GM18868 (cell line): ENCODE measurements around the gene CNTNAP2.
"Not testable (repeated sequence)": the region's sequence is repeated elsewhere in the genome, so short reads cannot be mapped to it uniquely, and the experiment has no call there.

Experiments
- ATAC-seq: cut with Tn5 transposase; IDR thresholded peaks from one replicate; pipeline ENCODE4 v1.9.1; 2021; ENCODE audit warnings: mild to moderate bottlenecking, moderate library complexity; ENCODE audit not compliant: unreplicated experiment

CNTNAP2 gene

GRCh38 chr7:148391591-148391990, 2275.0 kb downstream of the CNTNAP2 start:
- ATAC-seq = no peak

- no peak for ATAC-seq
These were observed 2278.0 kb downstream of the CNTNAP2 start for GRCh38 chr7:148394582-148394981.

GRCh38 chr7:148395352-148395811, 2278.8 kb downstream of the CNTNAP2 start:
- ATAC-seq = no peak

- no peak for ATAC-seq
These were observed 2279.6 kb downstream of the CNTNAP2 start for GRCh38 chr7:148395990-148396716.

GRCh38 chr7:148397056-148397455, 2280.5 kb downstream of the CNTNAP2 start:
- no peak for ATAC-seq

- ATAC-seq = no peak
These were observed 2280.9 kb downstream of the CNTNAP2 start for GRCh38 chr7:148397551-148397950.

- no peak for ATAC-seq
These were observed 2281.4 kb downstream of the CNTNAP2 start for GRCh38 chr7:148397985-148398384.

GRCh38 chr7:148398844-148399365, 2282.3 kb downstream of the CNTNAP2 start:
- peak; percentile 97 for ATAC-seq

GRCh38 chr7:148400101-148400500, 2283.5 kb downstream of the CNTNAP2 start:
- ATAC-seq = no peak

- ATAC-seq = no peak
These were observed 2285.6 kb downstream of the CNTNAP2 start for GRCh38 chr7:148402159-148402558.

- ATAC-seq = no peak
These were observed 2286.9 kb downstream of the CNTNAP2 start for GRCh38 chr7:148403466-148403993.

- no peak for ATAC-seq
These were observed 2291.7 kb downstream of the CNTNAP2 start for GRCh38 chr7:148408307-148408706.

- no peak for ATAC-seq
These were observed 2294.3 kb downstream of the CNTNAP2 start for GRCh38 chr7:148410905-148411304.

GRCh38 chr7:148412691-148413090, 2296.1 kb downstream of the CNTNAP2 start:
- no peak for ATAC-seq

GRCh38 chr7:148419856-148420832, 2303.5 kb downstream of the CNTNAP2 start:
- ATAC-seq = peak; percentile 94

GRCh38 chr7:148422030-148422429, 2305.4 kb downstream of the CNTNAP2 start:
- no peak for ATAC-seq

- ATAC-seq = not testable (repeated sequence)
These were observed 2309.8 kb downstream of the CNTNAP2 start for GRCh38 chr7:148426393-148426792.

- not testable (repeated sequence) for ATAC-seq
These were observed 2314.1 kb downstream of the CNTNAP2 start for GRCh38 chr7:148430690-148431089.

- no peak for ATAC-seq
These were observed 2317.1 kb downstream of the CNTNAP2 start for GRCh38 chr7:148433521-148434180.

GRCh38 chr7:148434181-148434757, 2317.7 kb downstream of the CNTNAP2 start:
- no peak for ATAC-seq
